ENCODE data around the gene ERCC1.

- no peak for TF ChIP-seq POLR2A (IDR thresholded peaks at IDR 0.05)
- TF ChIP-seq CTCF (IDR thresholded peaks at IDR 0.05): no peak
- no peak for TF ChIP-seq EP300 (IDR thresholded peaks at IDR 0.05)
These were observed 27.6 kb upstream of the ERCC1 start for GRCh38 chr19:45451131-45451849.

Measured in ovary (tissue), 3 donors.